ENCODE results near the gene BCKDK.
A peak's percentile ranks its signal among the peaks of the same experiment; 100 is the strongest.
"Not testable (repeated sequence)": the region's sequence is repeated elsewhere in the genome, so short reads cannot be mapped to it uniquely, and the experiment has no call there.

The BCKDK gene

GRCh38 chr16:31148281-31148728 lies 40.1 kb downstream of the BCKDK start:
- ChIA-PET CTCF (interaction anchor here (1.0 to 1.2 kb wide), 2 partner anchors 9 to 19 kb away, joined by 3 read pairs; no protein-coding TSS in a partner anchor), POLR2A (no interaction called here)
- Histone ChIP-seq H3K4me1 (ENCODE audit: control extremely low read depth in 1 of 4, control insufficient read depth in 4 of 4, insufficient read depth in 4 of 4, low read length in 3 of 4) (peaks cover 0 to 32% (median 21%) of the 10 kb centered on the region in 4 experiments), H3K27ac (ENCODE audit: insufficient read depth in 1 of 2, low read depth in 1 of 2, low read length in 2 of 2, poor library complexity in 1 of 2, severe bottlenecking in 2 of 2) (no peak overlapping the region), H3K36me3 (ENCODE audit: control insufficient read depth in 4 of 4, insufficient read depth in 4 of 4, low read length in 3 of 4) (no peaks in the 10 kb centered on the region), H3K4me3 (ENCODE audit: control insufficient read depth in 1 of 7, extremely low read depth in 1 of 7, insufficient read depth in 4 of 7, low read depth in 2 of 7, low read length in 6 of 7) (peak overlapping the region in 1 of 7 experiments; percentile 20), H3K9me3 (ENCODE audit: control extremely low read depth in 1 of 5, control insufficient read depth in 4 of 5, insufficient read depth in 2 of 5, low read depth in 1 of 5, low read length in 4 of 5) (no peaks in the 10 kb centered on the region), H3K27me3 (replicated peaks in 2 of 5; ENCODE audit: control insufficient read depth in 4 of 5, insufficient read depth in 5 of 5, low read length in 4 of 5) (no peaks in the 10 kb centered on the region)
- DNase-seq = no peak
- 64% methylated on average over 38 of the region's 40 CpGs for WGBS (ENCODE audit: insufficient coverage)

- ChIA-PET POLR2A (no interaction called here), CTCF (interaction anchor here (1.0 to 1.2 kb wide), 2 partner anchors 9 to 13 kb away, joined by 3 read pairs; no protein-coding TSS in a partner anchor)
- Histone ChIP-seq H3K4me1 (ENCODE audit: control extremely low read depth in 1 of 4, control insufficient read depth in 4 of 4, insufficient read depth in 4 of 4, low read length in 3 of 4) (peaks cover 0 to 32% (median 21%) of the 10 kb centered on the region in 4 experiments), H3K36me3 (ENCODE audit: control insufficient read depth in 4 of 4, insufficient read depth in 4 of 4, low read length in 3 of 4) (no peaks in the 10 kb centered on the region), H3K27me3 (replicated peaks in 2 of 5; ENCODE audit: control insufficient read depth in 4 of 5, insufficient read depth in 5 of 5, low read length in 4 of 5) (no peaks in the 10 kb centered on the region), H3K27ac (ENCODE audit: insufficient read depth in 1 of 2, low read depth in 1 of 2, low read length in 2 of 2, poor library complexity in 1 of 2, severe bottlenecking in 2 of 2) (no peak overlapping the region), H3K9me3 (ENCODE audit: control extremely low read depth in 1 of 5, control insufficient read depth in 4 of 5, insufficient read depth in 2 of 5, low read depth in 1 of 5, low read length in 4 of 5) (no peaks in the 10 kb centered on the region), H3K4me3 (ENCODE audit: control insufficient read depth in 1 of 7, extremely low read depth in 1 of 7, insufficient read depth in 4 of 7, low read depth in 2 of 7, low read length in 6 of 7) (no peak overlapping the region)
- WGBS (ENCODE audit: insufficient coverage) = 97% methylated on average over 24 of the region's 25 CpGs
- DNase-seq = no peak
Measured at GRCh38 chr16:31148896-31149295, 40.7 kb downstream of the BCKDK start.

- CTCF ChIA-PET = interaction anchor here (1.0 kb wide), 1 partner anchor 13 kb away, joined by 3 read pairs; no protein-coding TSS in a partner anchor
- H3K4me3 ChIP-seq (ENCODE audit: control insufficient read depth in 1 of 7, extremely low read depth in 1 of 7, insufficient read depth in 4 of 7, low read depth in 2 of 7, low read length in 6 of 7) = no peak overlapping the region
- no peaks in the 10 kb centered on the region for H3K27me3 ChIP-seq (replicated peaks in 2 of 5; ENCODE audit: control insufficient read depth in 4 of 5, insufficient read depth in 5 of 5, low read length in 4 of 5)
- H3K27ac ChIP-seq (ENCODE audit: insufficient read depth in 1 of 2, low read depth in 1 of 2, low read length in 2 of 2, poor library complexity in 1 of 2, severe bottlenecking in 2 of 2) = no peak overlapping the region
- no peaks in the 10 kb centered on the region for H3K36me3 ChIP-seq (ENCODE audit: control insufficient read depth in 4 of 4, insufficient read depth in 4 of 4, low read length in 3 of 4)
- H3K4me1 ChIP-seq (ENCODE audit: control extremely low read depth in 1 of 4, control insufficient read depth in 4 of 4, insufficient read depth in 4 of 4, low read length in 3 of 4) = peaks cover 0 to 32% (median 21%) of the 10 kb centered on the region in 4 experiments
- POLR2A ChIA-PET = no interaction called here
- no peak for DNase-seq
- 60% methylated on average over 1 of the region's 5 CpGs for WGBS (ENCODE audit: insufficient coverage)
- no peaks in the 10 kb centered on the region for H3K9me3 ChIP-seq (ENCODE audit: control extremely low read depth in 1 of 5, control insufficient read depth in 4 of 5, insufficient read depth in 2 of 5, low read depth in 1 of 5, low read length in 4 of 5)
Measured at GRCh38 chr16:31149332-31149731, 41.1 kb downstream of the BCKDK start.

GRCh38 chr16:31149894-31150890 lies 42.0 kb downstream of the BCKDK start, which contains the start of gene PRSS36:
Gene PRSS36, minus strand, starts transcription at chr16:31150066. Its CDS starts 31 bp downstream, at chr16:31150035.
- POLR2A ChIA-PET = interaction anchor here (0.5 kb wide), 1 partner anchor 103 kb away, joined by 4 read pairs; no protein-coding TSS in a partner anchor

GRCh38 chr16:31150976-31151375 lies 42.8 kb downstream of the BCKDK start:
- POLR2A ChIA-PET = interaction anchor here (0.5 kb wide), 1 partner anchor 104 kb away, joined by 4 read pairs; no protein-coding TSS in a partner anchor

More at GRCh38 chr16:31149894-31150890, 42.0 kb downstream of the BCKDK start, which contains the start of gene PRSS36:
- Histone ChIP-seq H3K4me3 (ENCODE audit: control insufficient read depth in 1 of 7, extremely low read depth in 1 of 7, insufficient read depth in 4 of 7, low read depth in 2 of 7, low read length in 6 of 7) (no peak within 1 kb of the TSS), H3K4me1 (ENCODE audit: control extremely low read depth in 1 of 4, control insufficient read depth in 4 of 4, insufficient read depth in 4 of 4, low read length in 3 of 4) (peaks cover 0 to 32% (median 21%) of the 10 kb centered on the region in 4 experiments), H3K9me3 (ENCODE audit: control extremely low read depth in 1 of 5, control insufficient read depth in 4 of 5, insufficient read depth in 2 of 5, low read depth in 1 of 5, low read length in 4 of 5) (no peaks in the 10 kb centered on the region), H3K27me3 (replicated peaks in 2 of 5; ENCODE audit: control insufficient read depth in 4 of 5, insufficient read depth in 5 of 5, low read length in 4 of 5) (no peaks in the 10 kb centered on the region), H3K36me3 (ENCODE audit: control insufficient read depth in 4 of 4, insufficient read depth in 4 of 4, low read length in 3 of 4) (no peaks in the 10 kb centered on the region), H3K27ac (ENCODE audit: insufficient read depth in 1 of 2, low read depth in 1 of 2, low read length in 2 of 2, poor library complexity in 1 of 2, severe bottlenecking in 2 of 2) (no peak within 1 kb of the TSS)
- CTCF ChIA-PET = interaction anchor here (1.0 to 2.9 kb wide), 2 partner anchors 8 to 14 kb away, joined by 3 to 13 read pairs; no protein-coding TSS in a partner anchor
- DNase-seq = no peak
- 92% methylated on average over 9 of the region's 11 CpGs for WGBS (ENCODE audit: insufficient coverage)

GRCh38 chr16:31157136-31157535 lies 49.0 kb downstream of the BCKDK start:
- H3K4me3 ChIP-seq (ENCODE audit: control insufficient read depth in 1 of 7, extremely low read depth in 1 of 7, insufficient read depth in 4 of 7, low read depth in 2 of 7, low read length in 6 of 7) = peak overlapping the region in 2 of 7 experiments; percentile 11 to 50
- no peak overlapping the region for H3K27ac ChIP-seq (ENCODE audit: insufficient read depth in 1 of 2, low read depth in 1 of 2, low read length in 2 of 2, poor library complexity in 1 of 2, severe bottlenecking in 2 of 2)
- no peaks in the 10 kb centered on the region for H3K9me3 ChIP-seq (ENCODE audit: control extremely low read depth in 1 of 5, control insufficient read depth in 4 of 5, insufficient read depth in 2 of 5, low read depth in 1 of 5, low read length in 4 of 5)
- ChIA-PET POLR2A (interaction anchor here (0.6 to 1.1 kb wide), 5 partner anchors 20 to 302 kb away, joined by 3 to 4 read pairs (median 3); partner anchors contain the start of genes ZNF646 and ZNF668), CTCF (interaction anchor here (0.6 to 3.8 kb wide), 11 partner anchors 9 to 177 kb away, joined by 3 to 19 read pairs (median 4); no protein-coding TSS in a partner anchor)
- peaks cover 0 to 11% (median 6%) of the 10 kb centered on the region in 4 experiments for H3K4me1 ChIP-seq (ENCODE audit: control extremely low read depth in 1 of 4, control insufficient read depth in 4 of 4, insufficient read depth in 4 of 4, low read length in 3 of 4)
- H3K27me3 ChIP-seq (replicated peaks in 2 of 5; ENCODE audit: control insufficient read depth in 4 of 5, insufficient read depth in 5 of 5, low read length in 4 of 5) = peaks cover 0 to 1% (median 0%) of the 10 kb centered on the region in 5 experiments
- no peaks in the 10 kb centered on the region for H3K36me3 ChIP-seq (ENCODE audit: control insufficient read depth in 4 of 4, insufficient read depth in 4 of 4, low read length in 3 of 4)
- WGBS (ENCODE audit: insufficient coverage) = 5% methylated on average over 7 of the region's 8 CpGs
- DNase-seq = peak in 2 of 3 donors; percentile 68 to 74

More at GRCh38 chr16:31150976-31151375, 42.8 kb downstream of the BCKDK start:
- H3K4me1 ChIP-seq (ENCODE audit: control extremely low read depth in 1 of 4, control insufficient read depth in 4 of 4, insufficient read depth in 4 of 4, low read length in 3 of 4) = peaks cover 0 to 32% (median 21%) of the 10 kb centered on the region in 4 experiments
- H3K36me3 ChIP-seq (ENCODE audit: control insufficient read depth in 4 of 4, insufficient read depth in 4 of 4, low read length in 3 of 4); H3K27ac ChIP-seq (ENCODE audit: insufficient read depth in 1 of 2, low read depth in 1 of 2, low read length in 2 of 2, poor library complexity in 1 of 2, severe bottlenecking in 2 of 2); H3K4me3 ChIP-seq (ENCODE audit: control insufficient read depth in 1 of 7, extremely low read depth in 1 of 7, insufficient read depth in 4 of 7, low read depth in 2 of 7, low read length in 6 of 7); DNase-seq; H3K9me3 ChIP-seq (ENCODE audit: control extremely low read depth in 1 of 5, control insufficient read depth in 4 of 5, insufficient read depth in 2 of 5, low read depth in 1 of 5, low read length in 4 of 5); H3K27me3 ChIP-seq (replicated peaks in 2 of 5; ENCODE audit: control insufficient read depth in 4 of 5, insufficient read depth in 5 of 5, low read length in 4 of 5): not testable (repeated sequence)
- WGBS (ENCODE audit: insufficient coverage) = 50% methylated on average over 2 of the region's 6 CpGs
- CTCF ChIA-PET = interaction anchor here (2.9 kb wide), 1 partner anchor 9 kb away, joined by 13 read pairs; no protein-coding TSS in a partner anchor
